OCI-LY7 (cell line): Measurements from ENCODE around the gene LILRB2.

Experiments used
- CTCF ChIP-seq: fragments of 200-600 bp; sonication (generic); conservative IDR thresholded peaks from 2 replicates; pipeline ENCODE4 v1.5.1; 2014; ENCODE audit warnings: mild to moderate bottlenecking, antibody characterized with exemption, low read length, moderate library complexity, mixed read lengths
- EZH2phosphoT487 ChIP-seq: fragments of 200-600 bp; sonication (generic); IDR thresholded peaks from 2 replicates; pipeline ENCODE4 v1.6.1; 2018; ENCODE audit warnings: low read depth, borderline replicate concordance, mild to moderate bottlenecking, mixed run types, antibody characterized with exemption, low read length, moderate library complexity, mixed read lengths

- TF ChIP-seq CTCF = no peak
- no peak for TF ChIP-seq EZH2phosphoT487
Observed at GRCh38 chr19:54310543-54310942, 29.6 kb upstream of the LILRB2 start.
